Transverse colon (tissue), 4 donors: ENCODE results near the gene PCF11. TPM values are rescaled to one million over a fixed set of nuclear protein-coding genes. Genes with fewer than 3 reads are reported as not detected.

Source experiments
- DNase-seq: peaks from one replicate; pipeline ENCODE4 v3.0.0-alpha.2; 2019
- H3K27ac ChIP-seq, 4 donors: fragments of 200-600 bp; sonication (generic); 2 replicates each; pipeline ENCODE4 v1.5.1; 2016 to 2018; ENCODE audit warnings: inconsistent platforms in 4 of 4
- H3K27me3 ChIP-seq: fragments of 200-600 bp; sonication (generic); 2 replicates; pipeline ENCODE4 v1.5.1; 2017; ENCODE audit warnings: inconsistent platforms
- H3K36me3 ChIP-seq, 4 donors: fragments of 200-600 bp; sonication (generic); 2 replicates each; pipeline ENCODE4 v1.5.1; 2017 to 2019; ENCODE audit warnings: inconsistent platforms in 4 of 4
- H3K4me1 ChIP-seq, 4 donors: fragments of 200-600 bp; sonication (generic); 2 replicates each; pipeline ENCODE4 v1.5.1; 2017 to 2020; ENCODE audit warnings: inconsistent platforms in 4 of 4
- H3K4me3 ChIP-seq, 4 donors: fragments of 200-600 bp; sonication (generic); 1 replicate in 1 of 4; 2 replicates in 3 of 4; pipeline versions ENCODE4 v1.5.1 to v1.6.1; 2017 to 2019; ENCODE audit warnings: inconsistent platforms in 4 of 4
- H3K9me3 ChIP-seq, 2 donors: fragments of 200-600 bp; sonication (generic); 2 replicates each; pipeline ENCODE4 v1.5.1; 2017 to 2019; ENCODE audit warnings: inconsistent platforms in 2 of 2
- EP300 ChIP-seq: sonication (generic); formaldehyde crosslinking; IDR thresholded peaks from one replicate; pipeline ENCODE4 v1.6.1; 2017; ENCODE audit warnings: antibody characterized with exemption, low read depth
- POLR2A ChIP-seq: fragments of 450-650 bp; IDR thresholded peaks from one replicate; pipeline ENCODE4 v1.6.1; 2016; ENCODE audit warnings: antibody characterized with exemption, mild to moderate bottlenecking, moderate library complexity
- POLR2AphosphoS5 ChIP-seq, 3 donors: sonication (generic); formaldehyde crosslinking; IDR thresholded peaks; one replicate each; pipeline ENCODE4 v1.6.1; 2016; ENCODE audit warnings: antibody characterized with exemption in 3 of 3
- WGBS, 2 donors: methylation state at CpG; one replicate each; pipeline ENCODE4 v1.1.5; 2018; ENCODE audit warnings: low coverage in 1 of 2; 5-methylcytosine and 5-hydroxymethylcytosine counted together
- in situ Hi-C, 4 donors: fragments of 200-750 bp; cut with MboI; loops; one replicate each; pipeline versions ENCODE4 v1.15.0 to v1.15.1; 2017; ENCODE audit warnings: low sequenced_read_pairs in 3 of 4, low pct_ligation_motif_present in 1 of 4, low pct_unique_long_range_greater_than_20kb in 1 of 4
- intact Hi-C: fragments of 100-400 bp; cut with DNase I; formaldehyde crosslinking; loops from one replicate; pipeline ENCODE4 v1.15.1; 2023; ENCODE audit warnings: low total_unique reads
- small RNA-seq, 4 donors: library from RNA; depleted of rRNA; stranded (forward); fragments of <200 nt; gene quantifications; one replicate each; pipeline ENCODE3, GENCODE V24; 2016
- total RNA-seq, 4 donors: library from RNA; depleted of rRNA; stranded (reverse); fragments of >200 nt; gene quantifications; one replicate each; pipeline ENCODE4 v1.1.0, GENCODE V29; 2016
- TF ChIP-seq, protein P1 (sequence below), 5 experiments: fragments of 200-600 bp in 3 of 5; fragments of 450-650 bp in 2 of 5; sonication (generic) in 3 of 5; IDR thresholded peaks; 1 replicate in 2 of 5; 2 replicates in 3 of 5; pipeline ENCODE4 v1.5.1; 2016 to 2017; ENCODE audit warnings: antibody characterized with exemption in 5 of 5, inconsistent platforms in 3 of 5, mild to moderate bottlenecking in 2 of 5, moderate library complexity in 1 of 5

The PCF11 gene
- total RNA-seq, 4 donors from 2014 or later, result 81.1 to 346 (median 154) TPM

DNA sequence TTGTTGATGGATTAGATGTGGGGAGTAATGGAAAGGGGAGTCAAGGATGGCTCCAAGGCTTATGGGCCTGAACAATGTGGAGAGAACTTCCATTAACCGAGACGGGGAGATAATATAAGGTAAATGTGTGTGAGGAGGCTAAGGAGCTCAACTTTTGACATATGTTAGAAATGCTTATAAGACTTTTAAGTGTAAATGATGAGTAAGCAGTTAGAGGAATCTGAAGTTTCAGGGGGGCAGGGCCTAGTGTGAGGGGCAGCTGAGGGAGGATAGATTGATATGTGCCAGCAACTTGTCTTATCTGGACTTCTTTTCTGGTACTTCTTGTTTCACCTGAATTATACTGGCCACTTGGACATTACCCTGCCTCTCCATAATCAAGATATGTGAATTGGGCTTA is 66.5 kb downstream of the PCF11 start:
- in situ Hi-C loops, result no loop called here
- Histone ChIP-seq H3K9me3 (no peaks in the 10 kb centered on the region), H3K4me1 (no peaks in the 10 kb centered on the region), H3K27me3 (no peaks in the 10 kb centered on the region), H3K27ac (no peak overlapping the region), H3K36me3 (no peaks in the 10 kb centered on the region), H3K4me3 (no peak overlapping the region)
- DNase-seq, result no peak
- TF ChIP-seq POLR2A (no peak), POLR2AphosphoS5 (IDR thresholded peaks at IDR 0.05) (no peak), EP300 (no peak)
- TF ChIP-seq, protein P1, sequence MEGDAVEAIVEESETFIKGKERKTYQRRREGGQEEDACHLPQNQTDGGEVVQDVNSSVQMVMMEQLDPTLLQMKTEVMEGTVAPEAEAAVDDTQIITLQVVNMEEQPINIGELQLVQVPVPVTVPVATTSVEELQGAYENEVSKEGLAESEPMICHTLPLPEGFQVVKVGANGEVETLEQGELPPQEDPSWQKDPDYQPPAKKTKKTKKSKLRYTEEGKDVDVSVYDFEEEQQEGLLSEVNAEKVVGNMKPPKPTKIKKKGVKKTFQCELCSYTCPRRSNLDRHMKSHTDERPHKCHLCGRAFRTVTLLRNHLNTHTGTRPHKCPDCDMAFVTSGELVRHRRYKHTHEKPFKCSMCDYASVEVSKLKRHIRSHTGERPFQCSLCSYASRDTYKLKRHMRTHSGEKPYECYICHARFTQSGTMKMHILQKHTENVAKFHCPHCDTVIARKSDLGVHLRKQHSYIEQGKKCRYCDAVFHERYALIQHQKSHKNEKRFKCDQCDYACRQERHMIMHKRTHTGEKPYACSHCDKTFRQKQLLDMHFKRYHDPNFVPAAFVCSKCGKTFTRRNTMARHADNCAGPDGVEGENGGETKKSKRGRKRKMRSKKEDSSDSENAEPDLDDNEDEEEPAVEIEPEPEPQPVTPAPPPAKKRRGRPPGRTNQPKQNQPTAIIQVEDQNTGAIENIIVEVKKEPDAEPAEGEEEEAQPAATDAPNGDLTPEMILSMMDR (IDR thresholded peaks at IDR 0.05), result no peak
- intact Hi-C loops, result no loop called here
- 96 to 100% methylated on average over 2 of the region's 2 CpGs for WGBS, 2 donors

DNA sequence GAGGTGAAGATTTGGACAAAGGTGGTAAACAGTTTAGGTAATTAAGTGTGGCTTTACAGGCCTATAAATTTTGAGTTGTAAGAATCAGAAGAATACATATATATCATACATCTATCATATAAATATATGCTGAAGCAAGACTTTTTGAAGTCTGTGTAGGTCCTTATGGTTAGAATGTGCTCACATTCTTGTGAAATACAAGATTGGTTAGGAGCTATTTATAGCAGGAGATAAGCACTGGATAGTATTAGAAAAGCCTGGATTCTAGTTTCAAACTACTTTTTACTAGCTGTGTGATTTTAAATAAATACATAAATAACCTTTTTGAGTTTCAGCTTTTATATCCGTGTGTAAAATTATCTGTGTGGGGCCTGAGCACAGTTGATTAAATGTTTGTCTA is 78.9 kb downstream of the PCF11 start:
- in situ Hi-C loops (loop anchor here in 2 of 4 donors (25.0 kb wide), 1 partner anchor 524 kb away; no protein-coding TSS in a partner anchor), intact Hi-C loops (no loop called here)
- Histone ChIP-seq H3K36me3 (no peaks in the 10 kb centered on the region), H3K4me1 (no peaks in the 10 kb centered on the region), H3K27ac (no peak overlapping the region), H3K27me3 (no peaks in the 10 kb centered on the region), H3K9me3 (no peaks in the 10 kb centered on the region), H3K4me3 (no peak overlapping the region)
- WGBS, 2 donors, result 65 to 77% methylated on average over 1 of the region's 1 CpG
- no peak for DNase-seq
- TF ChIP-seq EP300, result no peak
- TF ChIP-seq, protein P1 (IDR thresholded peaks at IDR 0.05), result no peak
- TF ChIP-seq POLR2AphosphoS5 (IDR thresholded peaks at IDR 0.05), result no peak
- no peak for TF ChIP-seq POLR2A

Small RNAs within 50 kb of the gene (small RNA-seq; reads per million reads assigned to genes)
- 0 reads per million in 4 donors for gene AP000873.5

Other genes with a start within 250 kb of the PCF11 start
- gene RAB30, start 85.2 kb upstream of the PCF11 start, total RNA-seq, result 10 to 100 TPM in 3 of 4 donors, 1 to 10 TPM in 1; 2.2 to 29.9 (median 14.5) TPM
- gene ANKRD42, start 36.6 kb downstream of the PCF11 start, total RNA-seq, result 10 to 100 TPM in 1 of 4 donors, 1 to 10 TPM in 3; 5.6 to 11.5 (median 8.9) TPM
- 10 to 100 TPM in 3 of 4 donors, 1 to 10 TPM in 1; 3.4 to 40.6 (median 21.6) TPM for gene CCDC90B, start 129.2 kb downstream of the PCF11 start, total RNA-seq